DND-41 (cell line): ENCODE data around the gene PLSCR1.

Source experiments
- EZH2 ChIP-seq: IDR thresholded peaks from 3 replicates; pipeline ENCODE4 v1.6.1; 2012; ENCODE audit warnings: borderline replicate concordance, low read depth, mild to moderate bottlenecking, moderate library complexity, low read length, inconsistent platforms; ENCODE audit not compliant: severe bottlenecking
- TF ChIP-seq, protein P1 (sequence below): IDR thresholded peaks from 2 replicates; pipeline ENCODE4 v1.5.1; 2012; ENCODE audit warnings: borderline replicate concordance, low read length, moderate library complexity, mild to moderate bottlenecking; ENCODE audit not compliant: poor library complexity, severe bottlenecking; ENCODE audit errors: extremely low read depth

GRCh38 chr3:146569314-146569713 lies 24.9 kb upstream of the PLSCR1 start:
- TF ChIP-seq, protein P1, sequence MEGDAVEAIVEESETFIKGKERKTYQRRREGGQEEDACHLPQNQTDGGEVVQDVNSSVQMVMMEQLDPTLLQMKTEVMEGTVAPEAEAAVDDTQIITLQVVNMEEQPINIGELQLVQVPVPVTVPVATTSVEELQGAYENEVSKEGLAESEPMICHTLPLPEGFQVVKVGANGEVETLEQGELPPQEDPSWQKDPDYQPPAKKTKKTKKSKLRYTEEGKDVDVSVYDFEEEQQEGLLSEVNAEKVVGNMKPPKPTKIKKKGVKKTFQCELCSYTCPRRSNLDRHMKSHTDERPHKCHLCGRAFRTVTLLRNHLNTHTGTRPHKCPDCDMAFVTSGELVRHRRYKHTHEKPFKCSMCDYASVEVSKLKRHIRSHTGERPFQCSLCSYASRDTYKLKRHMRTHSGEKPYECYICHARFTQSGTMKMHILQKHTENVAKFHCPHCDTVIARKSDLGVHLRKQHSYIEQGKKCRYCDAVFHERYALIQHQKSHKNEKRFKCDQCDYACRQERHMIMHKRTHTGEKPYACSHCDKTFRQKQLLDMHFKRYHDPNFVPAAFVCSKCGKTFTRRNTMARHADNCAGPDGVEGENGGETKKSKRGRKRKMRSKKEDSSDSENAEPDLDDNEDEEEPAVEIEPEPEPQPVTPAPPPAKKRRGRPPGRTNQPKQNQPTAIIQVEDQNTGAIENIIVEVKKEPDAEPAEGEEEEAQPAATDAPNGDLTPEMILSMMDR = no peak
- no peak for TF ChIP-seq EZH2
